Fibroblast of mammary gland (primary cell): ENCODE data around the gene PRKAR1A.

Source experiments
- DNase-seq: peaks from one replicate; pipeline ENCODE4 v3.0.0-alpha.2; 2010; ENCODE audit warnings: low read depth
- H3K4me3 ChIP-seq: 2 replicates; pipeline ENCODE4 v1.5.1; 2011; ENCODE audit warnings: low read depth, mild to moderate bottlenecking, low read length, moderate library complexity; ENCODE audit not compliant: control insufficient read depth
- TF ChIP-seq, protein P1 (sequence below): conservative IDR thresholded peaks from 2 replicates; pipeline ENCODE4 v1.5.1; 2011; ENCODE audit warnings: low read depth, low read length, inconsistent platforms; ENCODE audit not compliant: control insufficient read depth, insufficient read depth

Gene PRKAR1A

DNA sequence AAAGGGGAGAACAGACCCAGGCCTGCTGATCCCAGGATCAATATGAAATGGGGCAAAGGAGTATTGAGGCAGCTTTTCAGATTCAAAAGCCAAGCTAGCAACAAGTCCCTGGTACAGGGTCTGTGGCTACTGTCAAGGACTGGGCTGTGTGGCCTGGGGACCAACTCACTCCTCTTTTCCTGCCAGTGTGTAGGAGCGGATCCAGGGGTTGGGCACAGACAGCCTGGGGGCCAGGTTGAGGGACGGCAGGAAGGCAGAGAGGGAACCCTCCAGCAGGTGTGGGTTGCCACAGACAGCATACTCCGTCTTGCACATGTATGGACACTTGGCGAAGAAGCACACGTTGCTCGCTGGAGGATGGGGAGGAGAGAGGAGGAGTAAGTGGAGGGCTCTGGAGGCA, 29.6 kb downstream of the PRKAR1A start:
- TF ChIP-seq, protein P1, sequence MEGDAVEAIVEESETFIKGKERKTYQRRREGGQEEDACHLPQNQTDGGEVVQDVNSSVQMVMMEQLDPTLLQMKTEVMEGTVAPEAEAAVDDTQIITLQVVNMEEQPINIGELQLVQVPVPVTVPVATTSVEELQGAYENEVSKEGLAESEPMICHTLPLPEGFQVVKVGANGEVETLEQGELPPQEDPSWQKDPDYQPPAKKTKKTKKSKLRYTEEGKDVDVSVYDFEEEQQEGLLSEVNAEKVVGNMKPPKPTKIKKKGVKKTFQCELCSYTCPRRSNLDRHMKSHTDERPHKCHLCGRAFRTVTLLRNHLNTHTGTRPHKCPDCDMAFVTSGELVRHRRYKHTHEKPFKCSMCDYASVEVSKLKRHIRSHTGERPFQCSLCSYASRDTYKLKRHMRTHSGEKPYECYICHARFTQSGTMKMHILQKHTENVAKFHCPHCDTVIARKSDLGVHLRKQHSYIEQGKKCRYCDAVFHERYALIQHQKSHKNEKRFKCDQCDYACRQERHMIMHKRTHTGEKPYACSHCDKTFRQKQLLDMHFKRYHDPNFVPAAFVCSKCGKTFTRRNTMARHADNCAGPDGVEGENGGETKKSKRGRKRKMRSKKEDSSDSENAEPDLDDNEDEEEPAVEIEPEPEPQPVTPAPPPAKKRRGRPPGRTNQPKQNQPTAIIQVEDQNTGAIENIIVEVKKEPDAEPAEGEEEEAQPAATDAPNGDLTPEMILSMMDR: no peak
- no peak for DNase-seq
- H3K4me3 ChIP-seq: no peak overlapping the region

DNA sequence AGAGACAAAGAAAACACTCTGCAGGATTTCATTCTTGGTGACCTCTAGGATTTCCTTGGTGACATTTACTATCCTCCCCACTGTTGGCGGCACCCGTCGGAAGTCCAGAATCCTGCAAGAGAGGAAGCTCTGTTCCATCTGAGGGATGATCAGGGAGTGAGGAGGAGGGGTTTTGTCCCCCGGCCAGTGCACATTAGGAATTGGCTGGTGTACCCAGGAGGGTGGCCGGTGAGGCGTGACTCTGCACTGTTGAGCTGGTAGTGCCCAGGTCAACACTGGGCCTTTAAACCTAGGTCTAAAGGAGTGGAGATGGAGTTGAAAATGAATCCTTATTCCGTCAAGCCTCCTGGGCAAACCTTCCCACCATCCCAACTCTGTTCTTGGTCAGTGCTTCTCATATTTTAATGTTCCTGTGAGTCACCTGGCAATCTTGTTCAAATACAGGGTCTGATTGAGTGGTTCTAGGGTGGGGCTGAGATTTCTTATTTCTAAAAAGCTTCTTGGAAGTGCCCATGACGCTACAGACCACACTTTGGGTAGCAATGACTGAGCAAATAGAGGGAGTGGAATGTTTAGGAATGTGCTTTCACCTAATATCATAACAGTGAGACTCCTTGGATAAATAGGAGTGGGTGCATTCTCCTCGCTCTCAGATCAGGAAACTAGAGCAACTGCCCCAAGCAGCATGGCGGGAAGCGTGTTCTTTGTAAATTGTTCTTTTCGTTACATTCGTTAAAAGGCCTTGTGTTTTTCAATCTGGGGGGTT, 30.7 kb downstream of the PRKAR1A start:
- no peak for DNase-seq
- no peak overlapping the region for H3K4me3 ChIP-seq
- TF ChIP-seq, protein P1: no peak

DNA sequence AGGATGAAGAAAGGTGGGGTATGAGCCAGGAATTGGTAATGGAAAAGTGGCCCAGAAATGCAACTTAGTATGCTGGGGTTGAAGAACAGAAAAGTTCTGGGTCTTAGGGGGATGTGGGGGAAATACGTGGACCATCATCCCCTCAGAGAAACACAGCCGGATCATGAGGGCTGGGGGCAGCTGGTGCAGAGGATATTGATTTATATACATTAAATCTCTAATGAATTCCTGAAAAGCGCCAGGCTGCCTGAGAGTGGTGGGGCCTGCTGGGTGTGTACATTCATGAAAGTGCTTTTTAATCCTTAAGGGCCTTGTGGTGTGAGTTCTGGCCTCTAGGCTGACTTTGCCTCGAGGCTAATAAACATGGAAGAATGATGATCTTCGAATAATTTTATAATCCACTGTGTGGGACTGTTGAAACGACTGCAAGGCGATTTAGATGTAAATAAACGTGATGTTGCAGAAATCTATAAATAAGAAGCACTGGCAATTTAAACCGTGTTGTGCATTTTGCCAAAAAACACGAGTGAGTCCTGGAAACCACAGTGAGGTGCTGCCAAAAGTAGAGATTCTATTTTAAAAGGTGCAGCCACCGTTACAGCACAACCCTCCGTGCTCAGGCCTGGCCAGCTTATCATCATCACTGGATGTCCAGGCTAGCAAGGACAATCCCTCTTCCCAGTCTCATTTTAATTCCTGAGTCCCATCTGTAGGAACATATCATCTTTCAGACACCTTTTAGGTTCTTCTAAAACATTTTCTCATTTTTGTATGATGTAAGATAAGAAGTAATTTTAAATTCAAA, 32.1 kb downstream of the PRKAR1A start:
- H3K4me3 ChIP-seq: no peak overlapping the region
- DNase-seq: no peak
- TF ChIP-seq, protein P1: no peak

DNA sequence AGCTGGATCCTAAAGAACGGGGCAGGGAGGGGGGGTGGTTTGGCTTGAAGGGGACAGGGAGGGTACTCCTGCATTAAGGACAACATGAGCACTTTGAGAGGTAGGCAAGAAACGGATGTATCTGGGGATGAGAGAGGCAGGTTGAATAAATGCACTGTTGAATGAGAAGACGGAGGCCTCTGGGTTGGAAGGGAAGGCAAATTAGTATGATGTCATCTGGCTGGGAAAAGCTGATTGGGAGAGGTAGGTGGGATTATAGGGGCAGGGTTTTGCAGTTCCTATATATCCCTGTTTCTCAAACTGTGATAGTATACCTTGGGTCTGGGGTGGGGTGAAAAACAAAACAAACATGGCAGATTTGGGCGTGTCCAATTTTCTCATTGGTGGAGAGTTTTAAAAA, 44.3 kb downstream of the PRKAR1A start:
- TF ChIP-seq, protein P1: no peak
- DNase-seq: no peak

GRCh38 chr17:68559316-68559715, 47.1 kb downstream of the PRKAR1A start:
- TF ChIP-seq, protein P1: no peak
- no peak overlapping the region for H3K4me3 ChIP-seq
- DNase-seq: no peak

More for the DNA sequence above, 44.3 kb downstream of the PRKAR1A start:
- H3K4me3 ChIP-seq: no peak overlapping the region

- H3K4me3 ChIP-seq: no peak overlapping the region
- no peak for DNase-seq
- TF ChIP-seq, protein P1: no peak
These were observed 48.9 kb downstream of the PRKAR1A start for GRCh38 chr17:68560966-68561720.
